H7 (cell line): ENCODE measurements around the gene MAP1B. TPM values are rescaled to one million over a fixed set of nuclear protein-coding genes. Genes with fewer than 3 reads are reported as not detected.
"Not testable (repeated sequence)": the region's sequence is repeated elsewhere in the genome, so short reads cannot be mapped to it uniquely, and the experiment has no call there.

Source experiments
- DNase-seq: peaks from one replicate; pipeline ENCODE4 v3.0.0; 2012
- H3K27me3 ChIP-seq: 2 replicates; pipeline ENCODE4 v1.6.0; 2011; ENCODE audit warnings: mild to moderate bottlenecking, low read length; ENCODE audit not compliant: control insufficient read depth, insufficient read depth
- H3K36me3 ChIP-seq: replicated peaks from 2 replicates; pipeline ENCODE4 v1.5.1; 2011; ENCODE audit warnings: low read length; ENCODE audit not compliant: control insufficient read depth, insufficient read depth
- H3K4me3 ChIP-seq: 2 replicates; pipeline ENCODE4 v1.5.1; 2011; ENCODE audit warnings: low read depth, mild to moderate bottlenecking, control low read depth, low read length, moderate library complexity; ENCODE audit not compliant: insufficient read depth
- total RNA-seq: library from RNA; depleted of rRNA; stranded (reverse); fragments of >200 nt; shearing (Covaris generic); gene quantifications from 2 replicates; pipeline ENCODE4 v1.2.3, GENCODE V29; 2014

MAP1B gene
- total RNA-seq, 1 experiment from 2014 or later: 31.1 TPM

DNA sequence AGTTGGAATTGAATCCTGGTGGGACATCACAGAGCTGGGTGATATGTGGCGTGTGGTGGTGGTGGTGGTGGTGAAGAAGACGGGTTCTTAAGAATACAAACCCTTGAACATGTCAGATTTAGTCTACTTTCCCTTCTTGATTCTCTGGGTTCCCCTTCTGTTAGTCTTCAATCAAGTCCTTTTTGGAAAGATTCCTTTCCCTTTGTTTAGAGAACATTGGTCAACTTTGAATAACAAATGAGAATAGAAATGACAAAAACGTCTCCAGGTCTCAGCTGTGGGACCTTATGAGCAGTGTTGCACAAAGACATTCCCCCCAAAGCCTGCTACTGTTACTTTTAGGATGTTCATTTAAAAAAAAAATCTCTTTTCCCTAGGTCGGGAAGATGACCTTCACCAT is 46.3 kb downstream of the MAP1B start:
- Histone ChIP-seq H3K36me3 (no peaks in the 10 kb centered on the region), H3K27me3 (no peaks in the 10 kb centered on the region), H3K4me3 (no peak overlapping the region)
- DNase-seq: no peak

DNA sequence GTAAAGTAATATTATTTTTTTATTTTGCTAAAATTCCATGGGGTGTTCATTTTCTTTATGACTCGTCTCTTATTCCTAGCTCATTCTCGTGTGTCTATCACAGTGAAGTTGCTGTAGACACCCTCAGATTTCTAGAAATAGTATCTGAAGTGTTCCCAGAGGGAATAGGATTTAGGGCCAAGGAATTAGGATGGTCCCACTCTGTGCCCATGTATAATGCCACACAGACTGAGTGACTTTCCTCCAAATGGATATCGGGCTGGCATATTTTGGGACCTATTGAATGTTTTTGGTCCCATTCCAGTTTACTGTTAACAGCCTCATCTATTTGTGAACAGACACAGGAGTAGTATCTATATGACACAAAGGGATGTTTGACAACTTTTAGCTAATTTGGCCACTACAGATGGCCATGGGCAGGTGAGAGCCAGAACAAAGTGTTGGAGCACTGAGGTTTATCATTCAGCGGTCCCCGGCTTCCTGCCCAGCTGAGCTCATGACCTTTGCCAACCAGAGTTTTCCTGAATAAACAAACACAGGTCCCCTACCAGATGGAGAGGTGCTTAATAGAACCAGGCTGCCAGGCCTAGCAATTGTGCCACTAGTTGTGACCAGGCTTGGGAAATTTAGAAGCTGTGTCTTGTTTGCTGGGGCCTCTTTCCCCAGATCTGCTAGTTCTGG is 46.9 kb downstream of the MAP1B start:
- no peaks in the 10 kb centered on the region for H3K27me3 ChIP-seq
- DNase-seq: no peak
- H3K36me3 ChIP-seq: no peaks in the 10 kb centered on the region
- no peak overlapping the region for H3K4me3 ChIP-seq

GRCh38 chr5:72156946-72157624 is 49.8 kb downstream of the MAP1B start:
- no peaks in the 10 kb centered on the region for H3K36me3 ChIP-seq
- no peak overlapping the region for H3K4me3 ChIP-seq
- no peak for DNase-seq
- H3K27me3 ChIP-seq: no peaks in the 10 kb centered on the region

- DNase-seq: no peak
- no peaks in the 10 kb centered on the region for H3K36me3 ChIP-seq
- no peaks in the 10 kb centered on the region for H3K27me3 ChIP-seq
- no peak overlapping the region for H3K4me3 ChIP-seq
Measured at GRCh38 chr5:72157625-72157962, 50.3 kb downstream of the MAP1B start.

GRCh38 chr5:72159501-72159911 is 52.2 kb downstream of the MAP1B start:
- Histone ChIP-seq H3K27me3 (no peaks in the 10 kb centered on the region), H3K4me3 (no peak overlapping the region), H3K36me3 (no peaks in the 10 kb centered on the region)
- DNase-seq: no peak

GRCh38 chr5:72160329-72160728 is 53.1 kb downstream of the MAP1B start:
- H3K27me3 ChIP-seq: no peaks in the 10 kb centered on the region
- H3K36me3 ChIP-seq: no peaks in the 10 kb centered on the region
- H3K4me3 ChIP-seq: no peak overlapping the region
- DNase-seq: no peak

DNA sequence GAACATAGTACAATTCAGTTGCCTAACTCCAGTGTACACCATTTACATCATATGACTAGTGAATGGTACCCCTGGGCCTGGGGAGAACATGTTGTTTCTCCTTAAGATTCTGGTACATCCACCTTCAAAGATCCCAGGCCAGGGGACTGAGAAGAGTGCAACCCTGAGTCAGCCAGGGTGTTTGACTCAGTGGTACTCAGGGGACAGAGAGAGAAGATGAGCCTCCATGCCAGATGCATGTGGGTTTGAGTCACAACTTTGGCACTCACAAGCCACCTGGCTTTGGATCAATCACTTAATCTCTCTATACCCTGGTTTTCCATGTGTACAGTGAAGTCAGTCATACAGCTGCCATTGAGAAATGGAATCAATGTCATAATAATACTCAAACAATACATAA is 53.7 kb downstream of the MAP1B start:
- Histone ChIP-seq H3K27me3 (no peaks in the 10 kb centered on the region), H3K36me3 (no peaks in the 10 kb centered on the region), H3K4me3 (no peak overlapping the region)
- DNase-seq: no peak

GRCh38 chr5:72161951-72162350 is 54.7 kb downstream of the MAP1B start:
- H3K36me3 ChIP-seq: no peaks in the 10 kb centered on the region
- H3K27me3 ChIP-seq: no peaks in the 10 kb centered on the region
- H3K4me3 ChIP-seq: no peak overlapping the region
- no peak for DNase-seq

DNA sequence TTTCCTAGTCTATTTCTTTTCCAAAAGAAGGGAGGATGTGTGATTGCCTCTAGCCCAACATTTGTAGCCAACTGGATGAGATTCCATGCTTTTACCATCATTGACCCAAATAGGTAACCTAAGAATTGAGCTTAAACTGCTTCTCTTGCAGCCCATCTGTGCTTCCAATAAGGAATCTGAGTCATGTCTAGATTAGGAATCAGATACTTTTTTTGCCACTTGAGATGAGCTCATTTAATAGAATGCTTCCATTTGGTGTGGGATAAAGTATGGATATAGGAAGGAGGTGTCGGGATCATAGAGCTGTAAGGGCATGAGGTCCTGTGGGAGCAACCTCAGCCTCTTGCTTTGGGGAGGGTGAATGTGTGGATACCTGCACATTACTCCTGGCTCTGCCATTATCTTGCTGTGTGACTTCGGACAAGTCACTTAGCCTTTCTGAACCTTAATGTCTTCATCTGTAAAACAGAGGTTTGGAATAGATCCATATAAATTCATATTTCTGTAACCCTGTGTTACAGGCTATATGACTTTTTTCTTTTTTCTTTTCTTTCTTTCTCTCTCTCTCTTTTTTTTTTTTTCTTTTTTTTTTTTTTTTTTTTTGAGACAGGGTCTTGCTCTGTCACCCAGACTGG is 56.2 kb downstream of the MAP1B start:
- no peak for DNase-seq
- Histone ChIP-seq H3K4me3 (no peak overlapping the region), H3K27me3 (no peaks in the 10 kb centered on the region), H3K36me3 (no peaks in the 10 kb centered on the region)

GRCh38 chr5:72166070-72166979 is 59.0 kb downstream of the MAP1B start:
- DNase-seq: peak; percentile 33
- no peaks in the 10 kb centered on the region for H3K27me3 ChIP-seq
- no peaks in the 10 kb centered on the region for H3K36me3 ChIP-seq
- no peak overlapping the region for H3K4me3 ChIP-seq

- H3K4me3 ChIP-seq: no peak overlapping the region
- no peaks in the 10 kb centered on the region for H3K36me3 ChIP-seq
- no peaks in the 10 kb centered on the region for H3K27me3 ChIP-seq
- DNase-seq: no peak
Measured at GRCh38 chr5:72167257-72167656, 60.0 kb downstream of the MAP1B start.

- no peaks in the 10 kb centered on the region for H3K36me3 ChIP-seq
- H3K27me3 ChIP-seq: no peaks in the 10 kb centered on the region
- DNase-seq: no peak
- no peak overlapping the region for H3K4me3 ChIP-seq
Measured at GRCh38 chr5:72167804-72168203, 60.5 kb downstream of the MAP1B start.

DNA sequence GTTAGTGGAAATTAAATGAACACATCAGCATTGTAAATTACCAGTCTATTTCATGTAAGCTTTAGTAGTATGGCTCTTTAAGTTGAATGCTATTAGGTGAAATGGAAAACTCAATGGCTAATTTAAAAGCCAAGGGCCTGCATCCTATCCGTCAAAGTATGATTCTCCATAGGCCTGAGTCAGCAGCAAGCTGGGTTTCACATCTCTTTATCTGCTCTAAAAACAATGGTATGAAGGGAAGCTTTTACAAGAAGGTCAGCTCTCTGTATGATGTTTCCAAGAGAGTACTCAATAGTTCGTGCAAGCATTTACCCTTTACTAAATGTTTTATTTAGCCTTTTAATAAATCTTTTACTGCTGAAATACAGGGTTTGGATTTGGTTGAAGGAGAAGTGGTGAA is 62.8 kb downstream of the MAP1B start:
- DNase-seq: no peak
- H3K4me3 ChIP-seq: no peak overlapping the region
- no peaks in the 10 kb centered on the region for H3K27me3 ChIP-seq
- no peaks in the 10 kb centered on the region for H3K36me3 ChIP-seq

DNA sequence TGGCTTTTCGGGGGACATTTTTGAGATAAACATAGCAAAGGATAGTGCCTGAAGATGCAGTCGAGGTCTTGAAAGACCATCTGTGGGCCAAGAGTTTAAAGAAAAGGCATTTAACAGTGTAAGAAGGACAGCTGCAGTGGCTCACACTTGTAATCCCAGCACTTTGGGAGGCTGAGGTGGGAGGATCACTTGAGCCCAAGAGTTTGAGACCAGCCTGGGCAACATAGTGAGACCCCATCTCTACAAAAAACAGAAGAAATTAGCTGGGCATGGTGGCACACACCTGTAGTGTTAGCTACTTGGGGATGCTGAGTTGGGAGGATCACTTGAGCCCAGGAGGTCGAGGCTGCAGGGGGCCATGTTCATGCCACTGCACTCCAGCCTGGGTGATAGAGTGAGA is 63.9 kb downstream of the MAP1B start:
- H3K36me3 ChIP-seq, DNase-seq, H3K27me3 ChIP-seq: not testable (repeated sequence)

More for the DNA sequence above, 63.9 kb downstream of the MAP1B start:
- H3K4me3 ChIP-seq: not testable (repeated sequence)
